Glutamatergic neuron (in vitro differentiated cells): Measurements from ENCODE around the gene RNF26. TPM values are rescaled to one million over a fixed set of nuclear protein-coding genes. Genes with fewer than 3 reads are reported as not detected.

ENCODE experiments used
- DNase-seq: peaks from one replicate; pipeline ENCODE4 v3.0.0; 2022
- H3K27ac Mint-ChIP-seq: one replicate; pipeline ENCODE4 v1.8.0; 2020; ENCODE audit warnings: mild to moderate bottlenecking, mixed read lengths, inconsistent platforms; ENCODE audit not compliant: unreplicated experiment
- H3K27me3 Mint-ChIP-seq: one replicate; pipeline ENCODE4 v1.8.0; 2020; ENCODE audit warnings: mild to moderate bottlenecking, moderate library complexity, mixed read lengths, inconsistent platforms; ENCODE audit not compliant: unreplicated experiment
- H3K36me3 Mint-ChIP-seq: one replicate; pipeline ENCODE4 v1.8.0; 2020; ENCODE audit warnings: mild to moderate bottlenecking, mixed read lengths, inconsistent platforms; ENCODE audit not compliant: unreplicated experiment
- H3K4me1 Mint-ChIP-seq: one replicate; pipeline ENCODE4 v1.8.0; 2020; ENCODE audit warnings: mild to moderate bottlenecking, low read depth, mixed read lengths, inconsistent platforms; ENCODE audit not compliant: unreplicated experiment
- H3K4me3 Mint-ChIP-seq: one replicate; pipeline ENCODE4 v1.8.0; 2020; ENCODE audit warnings: mild to moderate bottlenecking, mixed read lengths, inconsistent platforms; ENCODE audit not compliant: unreplicated experiment
- H3K9me3 Mint-ChIP-seq: one replicate; pipeline ENCODE4 v1.8.0; 2020; ENCODE audit warnings: mild to moderate bottlenecking, moderate library complexity, mixed read lengths, inconsistent platforms; ENCODE audit not compliant: unreplicated experiment
- long read RNA-seq: library from polyadenylated mRNA; unstranded; transcript quantifications from one replicate; pipeline ENCODE4 v2.0.0, GENCODE V29; 2020; ENCODE audit not compliant: unreplicated experiment
- total RNA-seq: library from RNA; stranded (reverse); fragmentation: NEBNext Ultra II Directional; extraction: Animal tissue kit (Norgen Biotek cat#: 25700); gene quantifications from one replicate; pipeline ENCODE4 v1.2.1, GENCODE V29; 2021; ENCODE audit not compliant: unreplicated experiment
- TF ChIP-seq, protein P1 (sequence below): fragments of 200-600 bp; sonication (generic); IDR thresholded peaks from one replicate; pipeline ENCODE4 v1.5.0; 2021; ENCODE audit not compliant: partially characterized antibody, unreplicated experiment

The RNF26 gene
- total RNA-seq: 20.6 TPM
- long read RNA-seq, transcript RNF26-201 (1 exons, 2,787 nt): major isoform, 22 of 22 reads
- long read RNA-seq, partial matches to known transcripts: 0 of 22 reads
- long read RNA-seq, other reads (novel, unspliced or antisense): 0 of 22 reads

DNA sequence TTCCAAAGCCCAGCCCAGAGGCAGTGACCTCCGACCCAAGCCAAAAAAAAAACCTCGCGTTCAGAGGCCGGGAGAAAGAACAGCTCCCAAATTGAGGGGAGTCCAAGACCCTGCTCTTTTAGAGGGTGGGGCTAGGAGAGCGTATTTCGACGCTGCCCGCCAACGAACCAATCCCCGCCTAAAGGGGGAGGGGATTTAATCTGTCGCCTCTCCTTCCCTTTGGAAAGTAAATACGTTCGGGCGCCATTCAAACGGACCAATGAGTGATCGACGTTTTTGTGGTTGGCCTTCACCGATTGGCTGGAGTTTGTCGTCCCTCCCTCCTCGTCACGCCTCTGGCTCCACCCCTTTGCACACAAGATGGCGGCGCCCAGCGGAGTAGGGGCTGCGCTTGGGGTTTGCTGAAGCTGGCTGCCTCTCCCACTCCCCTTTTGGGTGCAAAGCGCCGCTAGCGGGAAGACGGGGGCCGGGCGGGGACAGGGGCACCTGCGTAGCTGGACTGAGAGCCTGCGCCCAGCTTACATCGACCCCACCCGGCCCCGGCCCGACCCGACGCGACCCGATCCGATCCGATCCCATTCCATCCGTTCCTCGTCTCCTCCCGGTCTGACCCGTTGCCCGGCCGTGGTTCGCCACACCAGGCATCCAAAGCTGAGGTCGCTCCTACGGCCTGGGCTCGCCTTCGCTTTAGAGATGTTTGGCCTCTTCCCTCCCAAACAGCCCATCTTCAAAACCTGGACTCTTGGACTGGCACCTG lies at the start of gene RNF26:
Gene RNF26, plus strand, starts transcription at position 354 of the 757 bp plus-strand sequence. CDS start 596 bp downstream, outside the sequence.
- DNase-seq: peak; percentile 91
- H3K27ac Mint-ChIP-seq: peak within 1 kb of the TSS; percentile 99
- H3K9me3 Mint-ChIP-seq: peaks cover 2% of the 10 kb centered on the region
- no peaks in the 10 kb centered on the region for H3K36me3 Mint-ChIP-seq
- TF ChIP-seq, protein P1, sequence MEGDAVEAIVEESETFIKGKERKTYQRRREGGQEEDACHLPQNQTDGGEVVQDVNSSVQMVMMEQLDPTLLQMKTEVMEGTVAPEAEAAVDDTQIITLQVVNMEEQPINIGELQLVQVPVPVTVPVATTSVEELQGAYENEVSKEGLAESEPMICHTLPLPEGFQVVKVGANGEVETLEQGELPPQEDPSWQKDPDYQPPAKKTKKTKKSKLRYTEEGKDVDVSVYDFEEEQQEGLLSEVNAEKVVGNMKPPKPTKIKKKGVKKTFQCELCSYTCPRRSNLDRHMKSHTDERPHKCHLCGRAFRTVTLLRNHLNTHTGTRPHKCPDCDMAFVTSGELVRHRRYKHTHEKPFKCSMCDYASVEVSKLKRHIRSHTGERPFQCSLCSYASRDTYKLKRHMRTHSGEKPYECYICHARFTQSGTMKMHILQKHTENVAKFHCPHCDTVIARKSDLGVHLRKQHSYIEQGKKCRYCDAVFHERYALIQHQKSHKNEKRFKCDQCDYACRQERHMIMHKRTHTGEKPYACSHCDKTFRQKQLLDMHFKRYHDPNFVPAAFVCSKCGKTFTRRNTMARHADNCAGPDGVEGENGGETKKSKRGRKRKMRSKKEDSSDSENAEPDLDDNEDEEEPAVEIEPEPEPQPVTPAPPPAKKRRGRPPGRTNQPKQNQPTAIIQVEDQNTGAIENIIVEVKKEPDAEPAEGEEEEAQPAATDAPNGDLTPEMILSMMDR: no peak
- H3K4me1 Mint-ChIP-seq: peaks cover 10% of the 10 kb centered on the region
- peaks cover 4% of the 10 kb centered on the region for H3K27me3 Mint-ChIP-seq
- peak within 1 kb of the TSS; percentile 100 for H3K4me3 Mint-ChIP-seq

DNA sequence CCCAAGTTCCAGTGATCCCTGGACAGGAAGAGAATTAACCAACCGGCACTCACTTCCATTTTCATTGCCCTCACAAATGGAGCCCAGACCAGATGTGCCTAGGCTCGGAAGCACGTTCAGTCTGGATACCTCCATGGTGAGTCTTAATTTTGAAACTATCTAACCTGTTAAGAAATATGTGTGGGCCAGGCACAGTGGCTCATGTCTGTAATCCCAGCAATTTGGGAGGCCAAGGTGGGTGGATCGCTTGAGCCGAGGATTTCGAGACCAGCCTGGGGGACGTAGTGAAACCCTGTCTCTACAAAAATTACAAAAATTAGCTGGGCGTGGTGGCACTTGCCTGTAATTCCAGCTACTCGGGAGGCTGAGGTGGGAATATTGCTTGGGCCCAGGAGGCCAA lies 48.9 kb upstream of the RNF26 start:
- H3K4me3 Mint-ChIP-seq: no peak overlapping the region
- peaks cover 3% of the 10 kb centered on the region for H3K9me3 Mint-ChIP-seq
- TF ChIP-seq, protein P1: no peak
- no peaks in the 10 kb centered on the region for H3K36me3 Mint-ChIP-seq
- H3K27ac Mint-ChIP-seq: no peak overlapping the region
- H3K4me1 Mint-ChIP-seq: no peaks in the 10 kb centered on the region
- H3K27me3 Mint-ChIP-seq: no peaks in the 10 kb centered on the region
- no peak for DNase-seq

DNA sequence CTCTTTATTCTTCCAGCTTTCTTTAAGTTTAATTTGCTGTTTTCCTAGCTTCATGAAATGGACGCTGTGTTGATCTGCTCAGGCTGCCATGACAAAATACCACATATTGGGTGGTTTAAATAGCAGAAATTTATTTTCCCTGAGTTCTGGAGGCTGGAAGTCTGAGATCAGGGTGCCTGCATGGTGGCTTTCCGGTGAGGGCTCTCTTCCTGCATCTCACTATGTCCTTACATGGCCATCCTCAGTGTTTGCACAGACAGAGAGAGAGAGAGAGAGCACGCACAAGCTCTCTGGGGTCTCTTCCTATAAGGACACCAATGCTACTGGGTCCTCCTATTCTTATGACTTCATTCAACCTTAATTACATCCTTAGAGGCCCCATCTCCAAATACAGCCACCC lies 46.1 kb upstream of the RNF26 start:
- Mint-ChIP-seq H3K27ac (no peak overlapping the region), H3K9me3 (peaks cover 3% of the 10 kb centered on the region), H3K4me3 (no peak overlapping the region), H3K36me3 (no peaks in the 10 kb centered on the region), H3K27me3 (no peaks in the 10 kb centered on the region), H3K4me1 (no peaks in the 10 kb centered on the region)
- DNase-seq: no peak
- TF ChIP-seq, protein P1: no peak

DNA sequence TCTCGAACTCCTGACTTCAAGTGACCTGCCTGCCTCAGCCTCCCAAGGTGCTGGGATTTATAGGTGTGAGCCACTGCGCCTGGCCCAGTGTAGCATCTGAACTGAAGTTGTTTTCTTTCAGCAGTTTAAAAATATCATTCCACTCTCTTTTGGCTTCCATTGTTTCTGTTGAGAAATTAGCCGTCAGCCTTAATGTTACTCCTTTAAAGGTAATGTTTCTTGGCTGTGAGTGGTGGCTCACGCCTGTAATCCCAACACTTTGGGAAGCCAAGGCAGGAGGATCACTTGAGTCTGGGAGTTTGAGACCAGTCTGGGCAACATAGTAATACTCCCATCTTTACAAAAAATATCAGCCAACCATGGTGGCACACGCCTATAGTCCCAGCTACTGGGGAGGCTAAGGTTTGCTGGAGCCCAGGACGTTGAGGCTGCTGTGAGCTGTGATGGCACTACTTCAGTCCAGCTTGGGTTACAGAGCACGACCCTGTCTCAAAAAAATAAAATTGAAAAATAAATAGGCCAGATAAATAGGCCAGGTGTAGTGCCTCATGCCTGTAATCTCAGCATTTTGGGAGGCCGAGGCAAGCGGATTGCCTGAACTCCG lies 43.3 kb upstream of the RNF26 start:
- DNase-seq: no peak
- no peak overlapping the region for H3K4me3 Mint-ChIP-seq
- no peaks in the 10 kb centered on the region for H3K9me3 Mint-ChIP-seq
- H3K36me3 Mint-ChIP-seq: no peaks in the 10 kb centered on the region
- H3K27ac Mint-ChIP-seq: no peak overlapping the region
- H3K27me3 Mint-ChIP-seq: no peaks in the 10 kb centered on the region
- TF ChIP-seq, protein P1: no peak
- no peaks in the 10 kb centered on the region for H3K4me1 Mint-ChIP-seq

DNA sequence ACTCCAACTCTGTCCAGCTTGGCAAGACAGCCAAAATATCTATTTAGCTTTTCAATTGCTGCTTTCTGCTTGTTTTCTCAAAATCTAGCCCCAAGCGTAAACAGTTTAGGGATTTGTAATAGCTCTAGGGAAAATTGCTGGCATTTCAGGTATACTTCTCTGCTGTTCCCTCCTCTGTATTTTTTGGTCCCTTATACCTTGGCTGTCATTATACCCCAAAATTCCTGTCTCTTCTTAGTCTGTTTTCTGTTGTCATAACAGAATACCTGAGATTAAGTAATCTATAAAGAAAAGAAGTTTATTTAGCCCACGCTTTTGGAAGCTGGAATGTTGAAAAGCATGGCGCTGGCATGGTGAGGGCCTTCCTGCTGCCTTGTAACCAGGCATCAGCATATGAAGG lies 40.9 kb upstream of the RNF26 start:
- TF ChIP-seq, protein P1: no peak
- Mint-ChIP-seq H3K27ac (no peak overlapping the region), H3K27me3 (no peaks in the 10 kb centered on the region), H3K4me1 (no peaks in the 10 kb centered on the region), H3K36me3 (no peaks in the 10 kb centered on the region), H3K9me3 (no peaks in the 10 kb centered on the region), H3K4me3 (no peak overlapping the region)
- DNase-seq: no peak
